ENCODE data around the gene OR4M2.
"Not testable (repeated sequence)": the region's sequence is repeated elsewhere in the genome, so short reads cannot be mapped to it uniquely, and the experiment has no call there.

OR4M2 gene, protein sequence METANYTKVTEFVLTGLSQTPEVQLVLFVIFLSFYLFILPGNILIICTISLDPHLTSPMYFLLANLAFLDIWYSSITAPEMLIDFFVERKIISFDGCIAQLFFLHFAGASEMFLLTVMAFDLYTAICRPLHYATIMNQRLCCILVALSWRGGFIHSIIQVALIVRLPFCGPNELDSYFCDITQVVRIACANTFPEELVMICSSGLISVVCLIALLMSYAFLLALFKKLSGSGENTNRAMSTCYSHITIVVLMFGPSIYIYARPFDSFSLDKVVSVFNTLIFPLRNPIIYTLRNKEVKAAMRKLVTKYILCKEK

DNA sequence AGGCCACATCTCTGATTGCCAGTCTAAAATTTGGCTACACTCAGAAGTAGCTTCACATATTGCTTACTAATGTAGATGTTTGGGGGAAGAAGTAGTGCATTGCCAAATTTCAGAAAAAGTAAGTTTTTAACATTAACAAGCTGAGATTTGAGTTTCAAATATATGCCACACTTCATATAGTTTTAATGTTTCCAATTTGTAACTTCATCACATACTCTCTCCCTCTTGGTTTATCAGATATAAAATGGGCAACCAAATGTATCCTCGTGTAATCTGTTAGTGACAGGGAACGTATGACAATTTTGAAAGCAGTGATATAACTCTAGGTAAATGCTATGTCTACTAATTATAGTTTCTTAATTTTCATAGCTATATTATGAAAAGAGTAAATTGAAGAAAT lies at the start of gene OR4M2:
OR4M2 (plus strand) TSS at position 301 of the 400 bp plus-strand sequence; CDS start at position 399, 98 bp downstream.
- not testable (repeated sequence) for H3K4me3 ChIP-seq (ENCODE audit: low read depth, low read length); DNase-seq (ENCODE audit: low read depth)

DNA sequence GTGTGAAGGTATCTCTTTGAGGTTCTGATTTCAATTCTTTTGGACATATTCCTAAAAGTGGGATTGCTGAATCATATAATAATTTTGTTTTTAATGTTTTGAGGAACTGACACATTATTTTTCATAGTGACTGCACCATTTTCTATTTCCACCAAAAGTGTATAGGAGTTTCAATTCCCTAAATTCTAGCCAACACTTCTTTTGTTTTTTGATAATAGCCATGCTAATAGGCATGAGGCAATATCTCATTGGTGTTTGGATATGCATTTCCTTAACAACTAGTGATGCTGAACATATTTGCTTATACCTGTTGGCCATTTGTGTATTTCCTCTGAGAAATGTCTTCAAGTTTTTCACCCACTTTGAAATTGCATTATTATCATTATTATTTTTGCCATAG lies 11.1 kb upstream of the OR4M2 start:
- DNase-seq (ENCODE audit: low read depth); H3K4me3 ChIP-seq (ENCODE audit: low read depth, low read length): not testable (repeated sequence)

DNA sequence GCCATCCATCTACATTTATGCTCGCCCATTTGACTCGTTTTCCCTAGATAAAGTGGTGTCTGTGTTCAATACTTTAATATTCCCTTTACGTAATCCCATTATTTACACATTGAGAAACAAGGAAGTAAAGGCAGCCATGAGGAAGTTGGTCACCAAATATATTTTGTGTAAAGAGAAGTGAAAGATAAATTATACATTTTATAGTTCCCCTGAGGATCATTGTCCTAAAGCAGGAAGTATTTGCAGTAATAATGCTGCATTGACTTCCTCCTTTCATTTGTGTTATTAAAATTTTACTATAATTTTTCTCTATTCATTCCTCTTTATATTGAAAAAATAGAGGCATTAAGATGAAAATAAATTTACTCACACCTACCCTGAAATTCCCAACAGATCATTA lies 1.1 kb downstream of the OR4M2 start:
- H3K4me3 ChIP-seq (ENCODE audit: low read depth, low read length); DNase-seq (ENCODE audit: low read depth): not testable (repeated sequence)

DNA sequence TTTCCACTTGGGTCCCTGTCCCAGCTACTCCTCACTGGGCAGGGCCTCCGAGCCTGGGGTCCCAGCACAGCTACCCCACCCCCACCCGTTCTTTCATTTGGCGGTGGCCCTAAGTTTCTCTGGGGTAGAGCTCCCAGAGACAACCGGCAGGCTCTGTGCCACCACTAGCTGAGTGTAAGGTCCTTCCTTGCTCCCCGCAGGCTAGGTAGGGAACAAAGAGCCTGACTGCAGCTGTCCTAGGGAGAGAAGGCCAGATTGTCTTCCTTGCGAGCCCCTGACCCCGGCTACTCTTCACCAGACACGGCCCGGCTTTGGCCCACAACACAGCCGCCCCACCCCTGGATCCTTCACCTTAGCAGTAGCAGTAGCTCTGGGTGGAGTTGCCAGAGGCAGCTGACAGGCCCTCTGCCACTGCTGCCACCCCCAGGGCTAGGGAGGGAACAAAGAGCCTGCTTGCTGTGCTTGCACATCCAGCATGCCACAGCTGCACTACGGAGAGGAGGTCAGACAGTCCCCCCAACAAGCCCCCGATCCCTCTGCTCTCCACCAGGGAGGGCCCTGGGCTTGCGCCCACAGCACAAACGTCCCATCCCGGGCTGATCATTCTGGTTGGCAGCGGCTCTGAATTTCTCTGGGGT lies 18.4 kb downstream of the OR4M2 start:
- H3K4me3 ChIP-seq (ENCODE audit: low read depth, low read length); DNase-seq (ENCODE audit: low read depth): not testable (repeated sequence)

DNA sequence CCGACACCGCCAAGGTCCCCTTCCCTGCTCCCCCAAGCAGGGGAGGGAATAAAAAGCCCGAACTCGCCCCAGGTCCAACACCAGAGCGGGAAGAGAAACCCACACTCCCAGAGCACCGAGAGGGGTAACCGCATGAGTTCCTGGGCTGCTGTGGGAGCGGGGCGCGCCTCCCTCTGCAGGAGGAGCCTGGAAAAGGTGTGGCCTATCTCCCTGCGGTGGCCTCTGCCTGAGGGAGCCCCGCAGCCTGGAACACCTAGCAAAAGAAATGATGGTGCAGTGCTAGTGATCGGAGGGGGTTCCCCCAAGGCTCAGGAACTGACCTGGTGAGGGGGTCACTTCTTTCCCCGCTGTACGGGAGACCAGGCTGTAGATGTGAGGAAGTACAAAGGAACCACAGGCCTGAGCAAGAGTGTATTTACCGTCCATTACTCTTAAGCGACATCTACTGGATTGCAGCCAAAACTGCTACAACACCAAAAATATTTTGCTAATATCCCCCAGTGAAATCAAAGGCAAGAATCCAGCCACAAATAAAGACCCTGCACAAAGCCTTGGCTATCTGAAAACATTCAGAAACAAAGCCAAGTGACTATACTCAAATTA lies 19.1 kb downstream of the OR4M2 start:
- H3K4me3 ChIP-seq (ENCODE audit: low read depth, low read length); DNase-seq (ENCODE audit: low read depth): not testable (repeated sequence)

DNA sequence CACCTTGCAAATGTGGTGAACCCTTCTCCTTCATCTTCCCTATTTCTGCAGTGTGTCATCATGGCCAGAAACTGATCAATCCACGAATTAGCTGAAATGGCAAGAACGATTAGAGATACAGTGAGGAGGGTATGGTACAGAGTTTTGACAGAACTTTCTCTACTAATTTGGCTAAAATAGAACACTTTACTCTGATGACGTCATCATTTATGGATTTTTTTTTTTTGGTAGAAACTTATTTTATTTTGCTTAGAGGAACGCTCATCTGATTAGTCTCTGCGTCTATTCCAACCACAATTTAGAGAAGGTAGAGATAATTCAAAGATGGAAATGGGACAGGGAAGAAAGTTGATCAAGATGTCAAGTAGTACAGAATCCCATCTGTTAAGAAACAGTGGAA lies 41.7 kb downstream of the OR4M2 start:
- not testable (repeated sequence) for DNase-seq (ENCODE audit: low read depth); H3K4me3 ChIP-seq (ENCODE audit: low read depth, low read length)

Measured in GM12864 (cell line).